Muscle of leg (tissue), 11 donors: ENCODE results near the gene LARGE1. TPM values are rescaled to one million over a fixed set of nuclear protein-coding genes. Genes with fewer than 3 reads are reported as not detected.

Source experiments
- DNase-seq: peaks from one replicate; pipeline ENCODE4 v3.0.0; 2013
- H3K27ac ChIP-seq: one replicate; pipeline ENCODE4 v1.5.1; 2013; ENCODE audit warnings: mild to moderate bottlenecking, low read length, control low read depth
- H3K27me3 ChIP-seq: one replicate; pipeline ENCODE4 v1.6.1; 2013; ENCODE audit warnings: low read length; ENCODE audit not compliant: control insufficient read depth, insufficient read depth
- H3K36me3 ChIP-seq: one replicate; pipeline ENCODE4 v1.6.1; 2013; ENCODE audit warnings: low read length; ENCODE audit not compliant: control insufficient read depth, insufficient read depth
- H3K4me1 ChIP-seq: one replicate; pipeline ENCODE4 v1.6.1; 2013; ENCODE audit warnings: low read length; ENCODE audit not compliant: control insufficient read depth, insufficient read depth
- H3K4me3 ChIP-seq: one replicate; pipeline ENCODE4 v1.5.1; 2013; ENCODE audit warnings: low read length, control low read depth
- H3K9me3 ChIP-seq: replicated peaks from 2 replicates; pipeline ENCODE4 v1.6.1; 2013; ENCODE audit warnings: low read depth, low read length; ENCODE audit not compliant: control insufficient read depth
- WGBS: methylation state at CpG from one replicate; pipeline ENCODE4 v1.1.5; 2013; ENCODE audit warnings: missing lambda C conversion rate; ENCODE audit not compliant: insufficient coverage; 5-methylcytosine and 5-hydroxymethylcytosine counted together
- polyA plus RNA-seq, 8 donors: library from polyadenylated mRNA; unstranded; fragments of 120-200 nt; gene quantifications; one replicate each; pipeline versions ENCODE4 v1.2.1 to v1.2.3, GENCODE V29; 2013; ENCODE audit warnings: inconsistent platforms in 1 of 8, low replicate concordance in 1 of 8; ENCODE audit not compliant: insufficient read length in 8 of 8, insufficient read depth in 1 of 8
- total RNA-seq: library from RNA; stranded (reverse); fragments of 120-200 nt; gene quantifications from one replicate; pipeline ENCODE4 v1.2.4, GENCODE V29; 2013

LARGE1 gene
- total and polyA plus RNA-seq, 9 donors = 7.7 to 14.6 (median 10.4) TPM

- Histone ChIP-seq H3K4me3 (no peak overlapping the region), H3K27me3 (no peaks in the 10 kb centered on the region), H3K27ac (no peak overlapping the region), H3K9me3 (no peaks in the 10 kb centered on the region), H3K4me1 (no peaks in the 10 kb centered on the region), H3K36me3 (no peaks in the 10 kb centered on the region)
- WGBS = 83% methylated on average over 1 of the region's 1 CpG
- no peak for DNase-seq
These were observed 337.4 kb downstream of the LARGE1 start for GRCh38 chr22:33582822-33583400.

DNA sequence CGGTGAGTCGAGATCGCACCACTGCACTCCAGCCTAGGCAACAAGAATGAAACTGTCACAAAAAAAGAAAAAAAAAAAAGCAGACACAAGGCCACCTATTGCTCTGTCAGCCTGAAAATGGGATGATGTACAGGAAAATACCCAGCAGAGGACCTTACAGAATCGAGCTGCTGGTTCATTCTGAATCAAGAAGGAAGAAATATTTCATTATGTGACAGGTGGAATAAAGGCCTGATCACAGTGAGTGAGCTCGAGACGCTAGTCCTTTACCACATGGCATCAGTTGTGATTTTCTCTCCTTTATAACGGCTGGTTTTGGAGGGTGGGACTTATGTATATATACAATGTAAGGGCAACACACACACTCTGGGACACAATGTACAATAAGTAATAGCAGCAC, 340.0 kb downstream of the LARGE1 start:
- DNase-seq = no peak
- no peaks in the 10 kb centered on the region for H3K27me3 ChIP-seq

DNA sequence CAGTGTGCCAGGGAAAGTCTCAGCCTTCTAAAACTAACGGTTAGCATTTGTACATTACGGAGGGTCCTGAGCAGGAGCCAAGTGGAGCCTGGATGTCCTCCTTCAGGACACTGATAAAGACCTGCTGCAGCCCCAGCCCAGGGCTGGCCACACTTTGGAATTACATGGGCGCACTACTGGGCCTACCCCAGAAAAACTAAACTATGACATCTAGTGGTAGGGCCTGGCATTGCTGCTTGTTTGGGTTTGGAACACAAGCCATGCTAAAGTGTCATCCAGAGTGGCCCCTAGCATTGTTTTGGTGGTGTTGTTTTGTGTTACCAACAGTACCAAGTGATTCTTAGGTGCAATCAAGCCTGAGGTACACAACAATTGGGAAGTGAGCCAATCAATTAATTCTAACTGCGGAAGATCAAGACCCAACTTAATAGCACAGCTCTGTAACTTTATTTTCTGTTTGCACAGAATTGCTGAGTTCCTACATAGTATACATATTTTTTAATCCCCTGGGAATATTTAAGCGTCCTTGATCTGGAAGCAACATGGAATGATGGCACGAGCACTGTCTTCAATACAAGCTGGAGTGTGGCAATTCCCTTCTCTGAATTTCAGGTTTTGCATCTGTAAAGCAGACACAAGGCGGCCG, 340.7 kb downstream of the LARGE1 start:
- 56% methylated on average over 3 of the region's 8 CpGs for WGBS
- no peaks in the 10 kb centered on the region for H3K9me3 ChIP-seq
- H3K4me1 ChIP-seq = no peaks in the 10 kb centered on the region
- H3K27ac ChIP-seq = no peak overlapping the region
- no peak overlapping the region for H3K4me3 ChIP-seq
- H3K27me3 ChIP-seq = no peaks in the 10 kb centered on the region
- H3K36me3 ChIP-seq = no peaks in the 10 kb centered on the region
- peak; percentile 25 for DNase-seq

More for the DNA sequence above, 340.0 kb downstream of the LARGE1 start:
- no peaks in the 10 kb centered on the region for H3K36me3 ChIP-seq
- H3K4me3 ChIP-seq = no peak overlapping the region
- no peaks in the 10 kb centered on the region for H3K4me1 ChIP-seq
- no peak overlapping the region for H3K27ac ChIP-seq
- 50% methylated on average over 2 of the region's 7 CpGs for WGBS
- H3K9me3 ChIP-seq = no peaks in the 10 kb centered on the region

DNA sequence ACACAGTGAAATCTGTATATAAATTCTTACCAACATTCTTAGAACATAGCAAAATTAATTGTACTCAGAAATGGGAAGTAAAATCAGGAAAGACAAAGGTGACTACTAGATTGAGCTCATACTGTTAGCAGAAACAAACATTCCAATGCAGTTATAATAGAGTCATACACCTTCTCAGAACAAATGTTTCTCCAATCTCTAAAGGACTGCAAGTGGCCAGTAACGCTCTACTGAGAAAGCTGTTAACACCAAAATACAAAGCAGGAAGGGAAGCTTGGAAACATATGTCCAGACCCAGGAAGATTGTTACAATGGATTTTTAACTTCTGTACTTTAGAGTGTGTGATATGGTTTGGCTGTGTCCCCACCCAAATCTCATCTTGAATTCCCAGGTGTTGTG, 341.5 kb downstream of the LARGE1 start:
- Histone ChIP-seq H3K36me3 (no peaks in the 10 kb centered on the region), H3K9me3 (no peaks in the 10 kb centered on the region), H3K4me3 (no peak overlapping the region), H3K27me3 (no peaks in the 10 kb centered on the region), H3K27ac (no peak overlapping the region), H3K4me1 (no peaks in the 10 kb centered on the region)
- no CpG with 5 or more reads among the region's 1 CpG for WGBS
- no peak for DNase-seq

DNA sequence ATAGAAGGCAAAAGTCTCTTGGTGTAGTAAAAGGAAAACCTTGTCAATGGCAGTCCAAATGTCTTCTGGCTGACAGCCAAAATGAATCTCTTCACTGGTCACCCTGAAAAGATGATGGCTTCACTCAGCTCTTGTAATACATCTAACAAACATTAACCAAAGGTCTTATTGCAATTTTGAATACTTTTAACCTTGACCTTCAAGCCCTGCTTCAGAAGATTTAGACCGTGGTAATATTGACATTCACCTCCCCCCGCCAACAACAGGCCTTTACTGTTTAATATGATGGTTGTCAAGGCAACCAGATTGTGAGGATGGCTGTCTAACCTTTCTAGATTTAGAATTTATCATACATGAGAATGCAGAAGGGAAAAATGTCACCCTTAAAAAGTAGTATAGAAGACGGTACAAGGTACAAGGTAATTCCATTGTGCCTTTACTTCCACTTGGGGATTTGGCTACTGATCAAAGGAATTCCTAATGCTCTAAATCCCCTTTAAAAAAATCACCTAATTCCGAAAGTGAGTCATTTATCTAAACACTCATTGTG, 342.3 kb downstream of the LARGE1 start:
- Histone ChIP-seq H3K36me3 (no peaks in the 10 kb centered on the region), H3K27ac (no peak overlapping the region), H3K4me3 (no peak overlapping the region), H3K9me3 (no peaks in the 10 kb centered on the region), H3K27me3 (no peaks in the 10 kb centered on the region), H3K4me1 (no peaks in the 10 kb centered on the region)
- WGBS = no CpG with 5 or more reads among the region's 4 CpGs
- no peak for DNase-seq

DNA sequence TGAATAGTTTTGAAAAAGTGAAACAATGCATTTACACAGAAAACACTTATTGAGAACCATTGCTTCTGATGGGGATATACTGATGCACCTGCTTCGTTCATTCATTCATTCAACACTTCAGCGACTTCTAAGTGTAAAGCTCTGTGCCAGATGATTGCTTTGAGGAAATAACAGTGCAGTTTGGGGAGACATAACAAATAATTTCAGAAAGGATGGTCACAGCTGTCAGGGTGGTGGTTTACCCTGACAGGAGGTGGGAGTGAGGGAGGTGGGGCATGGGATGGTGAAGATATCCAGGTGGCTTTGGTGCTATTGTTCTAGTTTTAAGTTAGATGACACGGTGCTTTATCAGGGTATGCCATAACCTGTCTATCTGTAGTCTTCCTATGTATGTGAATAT, 344.1 kb downstream of the LARGE1 start:
- no CpG with 5 or more reads among the region's 3 CpGs for WGBS
- no peak overlapping the region for H3K4me3 ChIP-seq
- H3K27me3 ChIP-seq = no peaks in the 10 kb centered on the region
- no peaks in the 10 kb centered on the region for H3K9me3 ChIP-seq
- no peaks in the 10 kb centered on the region for H3K36me3 ChIP-seq
- no peak for DNase-seq
- no peaks in the 10 kb centered on the region for H3K4me1 ChIP-seq
- H3K27ac ChIP-seq = no peak overlapping the region

DNA sequence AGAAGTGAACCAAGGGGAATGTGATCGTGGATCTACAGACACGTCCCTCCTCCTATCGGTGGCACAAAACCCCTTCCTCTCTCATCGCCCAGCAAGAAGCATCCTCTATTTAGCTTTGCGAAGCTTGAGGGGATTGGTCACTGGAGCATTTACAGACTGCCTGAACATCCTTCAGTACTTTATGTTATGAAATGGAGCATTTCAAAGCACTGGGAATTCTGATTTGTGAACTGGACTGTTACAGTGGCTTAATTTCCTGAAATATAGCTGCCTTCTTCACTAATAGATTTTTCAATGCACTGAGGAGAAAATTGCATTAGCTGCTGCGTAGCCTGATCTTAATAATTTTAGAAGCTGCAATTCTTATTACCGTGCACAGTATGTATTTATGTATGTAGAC, 344.5 kb downstream of the LARGE1 start:
- DNase-seq = no peak
- no peaks in the 10 kb centered on the region for H3K36me3 ChIP-seq
- no CpG with 5 or more reads among the region's 7 CpGs for WGBS
- H3K27ac ChIP-seq = no peak overlapping the region
- no peaks in the 10 kb centered on the region for H3K9me3 ChIP-seq
- no peaks in the 10 kb centered on the region for H3K27me3 ChIP-seq
- H3K4me1 ChIP-seq = no peaks in the 10 kb centered on the region
- H3K4me3 ChIP-seq = no peak overlapping the region

GRCh38 chr22:33575041-33575440, 345.2 kb downstream of the LARGE1 start:
- DNase-seq = no peak
- Histone ChIP-seq H3K4me1 (no peaks in the 10 kb centered on the region), H3K4me3 (no peak overlapping the region), H3K27ac (no peak overlapping the region), H3K27me3 (no peaks in the 10 kb centered on the region), H3K9me3 (no peaks in the 10 kb centered on the region), H3K36me3 (no peaks in the 10 kb centered on the region)
- WGBS = no CpG with 5 or more reads among the region's 2 CpGs

DNA sequence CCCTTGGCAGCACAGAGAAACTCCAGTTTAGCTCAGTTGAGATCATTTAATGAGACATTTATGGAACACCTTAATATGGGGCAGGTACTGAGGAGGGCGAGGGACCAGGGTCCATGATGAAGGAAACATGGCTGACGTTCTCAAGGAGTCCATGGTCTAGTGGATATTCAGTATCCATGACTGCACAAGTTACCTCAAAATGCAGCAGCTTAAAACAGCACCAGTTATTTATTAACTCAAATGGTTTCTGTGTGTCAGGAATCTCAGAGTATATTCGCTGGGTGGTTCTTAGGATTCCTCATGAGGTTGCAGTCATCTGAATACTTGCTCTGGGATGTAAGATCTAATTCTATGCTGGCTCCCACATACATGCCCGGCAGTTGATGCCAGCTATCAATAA, 346.8 kb downstream of the LARGE1 start:
- Histone ChIP-seq H3K9me3 (no peaks in the 10 kb centered on the region), H3K27ac (no peak overlapping the region), H3K4me1 (no peaks in the 10 kb centered on the region), H3K27me3 (no peaks in the 10 kb centered on the region), H3K4me3 (no peak overlapping the region), H3K36me3 (no peaks in the 10 kb centered on the region)
- DNase-seq = no peak
- no CpG with 5 or more reads among the region's 4 CpGs for WGBS

- Histone ChIP-seq H3K9me3 (no peaks in the 10 kb centered on the region), H3K4me3 (no peak overlapping the region), H3K27ac (no peak overlapping the region), H3K36me3 (no peaks in the 10 kb centered on the region), H3K4me1 (peaks cover 2% of the 10 kb centered on the region), H3K27me3 (no peaks in the 10 kb centered on the region)
- WGBS = no CpG with 5 or more reads among the region's 3 CpGs
- DNase-seq = no peak
These were observed 348.2 kb downstream of the LARGE1 start for GRCh38 chr22:33572086-33572485.
